Measurements from ENCODE around the gene FBXO10.

Gene FBXO10

GRCh38 chr9:37542488-37542887, 33.7 kb downstream of the FBXO10 start:
- no peak overlapping the region for H3K4me3 ChIP-seq (ENCODE audit: low read depth, low read length)
- TF ChIP-seq CTCF (IDR thresholded peaks at IDR 0.05; ENCODE audit: borderline replicate concordance, insufficient read depth, low read depth, low read length) = no peak

- no peak overlapping the region for H3K4me3 ChIP-seq (ENCODE audit: low read depth, low read length)
- no peak for TF ChIP-seq CTCF (IDR thresholded peaks at IDR 0.05; ENCODE audit: borderline replicate concordance, insufficient read depth, low read depth, low read length)
Measured at GRCh38 chr9:37541465-37541864, 34.7 kb downstream of the FBXO10 start.

GRCh38 chr9:37540634-37541033, 35.5 kb downstream of the FBXO10 start:
- no peak overlapping the region for H3K4me3 ChIP-seq (ENCODE audit: low read depth, low read length)
- TF ChIP-seq CTCF (IDR thresholded peaks at IDR 0.05; ENCODE audit: borderline replicate concordance, insufficient read depth, low read depth, low read length) = no peak

- H3K4me3 ChIP-seq (ENCODE audit: low read depth, low read length) = no peak overlapping the region
Measured at GRCh38 chr9:37539634-37540033, 36.5 kb downstream of the FBXO10 start.

GRCh38 chr9:37538099-37538498, 38.1 kb downstream of the FBXO10 start:
- TF ChIP-seq CTCF (IDR thresholded peaks at IDR 0.05; ENCODE audit: borderline replicate concordance, insufficient read depth, low read depth, low read length) = no peak
- no peak overlapping the region for H3K4me3 ChIP-seq (ENCODE audit: low read depth, low read length)

More at GRCh38 chr9:37539634-37540033, 36.5 kb downstream of the FBXO10 start:
- TF ChIP-seq CTCF (IDR thresholded peaks at IDR 0.05; ENCODE audit: borderline replicate concordance, insufficient read depth, low read depth, low read length) = no peak

GRCh38 chr9:37534901-37535300, 41.3 kb downstream of the FBXO10 start:
- no peak overlapping the region for H3K4me3 ChIP-seq (ENCODE audit: low read depth, low read length)
- no peak for TF ChIP-seq CTCF (IDR thresholded peaks at IDR 0.05; ENCODE audit: borderline replicate concordance, insufficient read depth, low read depth, low read length)

- no peak for TF ChIP-seq CTCF (IDR thresholded peaks at IDR 0.05; ENCODE audit: borderline replicate concordance, insufficient read depth, low read depth, low read length)
- H3K4me3 ChIP-seq (ENCODE audit: low read depth, low read length) = no peak overlapping the region
Measured at GRCh38 chr9:37534412-37534811, 41.8 kb downstream of the FBXO10 start.

All from GM12875 (cell line).